Stomach (tissue), 4 donors: Measurements from ENCODE around the gene PPP1R12B.
"Not testable (repeated sequence)": the region's sequence is repeated elsewhere in the genome, so short reads cannot be mapped to it uniquely, and the experiment has no call there.

Experiments
- CTCF ChIP-seq, 7 experiments: fragments of 450-650 bp in 4 of 7; fragments of 200-600 bp in 3 of 7; sonication (generic) in 3 of 7; IDR thresholded peaks; one replicate each; pipeline ENCODE4 v1.5.1; 2016 to 2019; ENCODE audit warnings: antibody characterized with exemption in 7 of 7, control low read depth in 2 of 7, mild to moderate bottlenecking in 1 of 7
- POLR2A ChIP-seq, 4 donors: fragments of 450-650 bp; IDR thresholded peaks; one replicate each; pipeline ENCODE4 v1.6.1; 2016; ENCODE audit warnings: antibody characterized with exemption in 4 of 4, control low read depth in 2 of 4, mild to moderate bottlenecking in 1 of 4, moderate library complexity in 1 of 4
- POLR2AphosphoS5 ChIP-seq, 3 donors: sonication (generic); formaldehyde crosslinking; IDR thresholded peaks; one replicate each; pipeline ENCODE4 v1.6.1; 2016; ENCODE audit warnings: antibody characterized with exemption in 3 of 3

GRCh38 chr1:202466339-202466738, 117.8 kb downstream of the PPP1R12B start:
- not testable (repeated sequence) for TF ChIP-seq POLR2A, CTCF, POLR2AphosphoS5 (IDR thresholded peaks at IDR 0.05)
